Endothelial cell (in vitro differentiated cells): ENCODE measurements around the gene GPD2. TPM values are rescaled to one million over a fixed set of nuclear protein-coding genes. Genes with fewer than 3 reads are reported as not detected.

Source experiments
- DNase-seq: peaks from one replicate; pipeline ENCODE4 v3.0.0; 2021; ENCODE audit warnings: low spot score
- H3K27ac Mint-ChIP-seq: one replicate; pipeline ENCODE4 v1.8.0; 2021; ENCODE audit warnings: mixed read lengths, inconsistent platforms; ENCODE audit not compliant: unreplicated experiment
- H3K27me3 Mint-ChIP-seq: one replicate; pipeline ENCODE4 v1.8.0; 2021; ENCODE audit warnings: mild to moderate bottlenecking, moderate library complexity, mixed read lengths, inconsistent platforms; ENCODE audit not compliant: unreplicated experiment
- H3K36me3 Mint-ChIP-seq: one replicate; pipeline ENCODE4 v1.8.0; 2021; ENCODE audit warnings: mild to moderate bottlenecking, low read depth, mixed read lengths, inconsistent platforms; ENCODE audit not compliant: unreplicated experiment
- H3K4me1 Mint-ChIP-seq: one replicate; pipeline ENCODE4 v1.8.0; 2021; ENCODE audit warnings: mild to moderate bottlenecking, mixed read lengths, inconsistent platforms; ENCODE audit not compliant: unreplicated experiment
- H3K4me3 Mint-ChIP-seq: one replicate; pipeline ENCODE4 v1.8.0; 2021; ENCODE audit warnings: mild to moderate bottlenecking, mixed read lengths, inconsistent platforms; ENCODE audit not compliant: unreplicated experiment
- H3K9me3 Mint-ChIP-seq: one replicate; pipeline ENCODE4 v1.8.0; 2021; ENCODE audit warnings: mixed read lengths, inconsistent platforms; ENCODE audit not compliant: unreplicated experiment
- total RNA-seq: library from RNA; stranded (reverse); fragmentation: NEBNext Ultra II Directional; extraction: Animal tissue kit (Norgen Biotek cat#: 25700); gene quantifications from one replicate; pipeline ENCODE4 v1.2.1, GENCODE V29; 2021; ENCODE audit not compliant: unreplicated experiment
- TF ChIP-seq, protein P1 (sequence below): fragments of 200-600 bp; sonication (generic); IDR thresholded peaks from one replicate; pipeline ENCODE4 v1.5.0; 2021; ENCODE audit warnings: antibody characterized with exemption; ENCODE audit not compliant: unreplicated experiment

GPD2 gene
- total RNA-seq, 1 donor from 2014 or later, result 38.3 TPM

DNA sequence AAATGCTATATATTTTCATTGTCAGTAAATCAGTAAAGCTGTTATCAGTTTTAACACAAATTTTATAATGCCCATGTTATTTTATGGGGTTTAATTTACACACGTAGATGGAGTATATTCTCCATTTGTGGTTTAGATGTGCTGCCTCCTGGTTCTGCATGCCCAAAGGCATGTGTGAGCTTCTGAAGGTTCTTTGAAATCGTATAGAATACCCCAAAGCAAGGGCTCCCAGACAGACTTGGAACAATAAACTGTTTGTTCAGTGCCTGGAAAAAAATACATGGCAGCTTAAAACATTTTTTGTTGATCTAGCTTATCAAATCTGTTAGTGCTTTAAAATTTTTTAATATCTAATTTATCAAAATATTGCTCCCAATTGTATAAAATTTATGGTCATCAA lies 150.4 kb downstream of the GPD2 start:
- Mint-ChIP-seq H3K4me3 (no peak overlapping the region), H3K27me3 (no peaks in the 10 kb centered on the region), H3K4me1 (no peaks in the 10 kb centered on the region), H3K9me3 (no peaks in the 10 kb centered on the region), H3K27ac (no peak overlapping the region), H3K36me3 (no peaks in the 10 kb centered on the region)
- DNase-seq, result no peak
- TF ChIP-seq, protein P1, sequence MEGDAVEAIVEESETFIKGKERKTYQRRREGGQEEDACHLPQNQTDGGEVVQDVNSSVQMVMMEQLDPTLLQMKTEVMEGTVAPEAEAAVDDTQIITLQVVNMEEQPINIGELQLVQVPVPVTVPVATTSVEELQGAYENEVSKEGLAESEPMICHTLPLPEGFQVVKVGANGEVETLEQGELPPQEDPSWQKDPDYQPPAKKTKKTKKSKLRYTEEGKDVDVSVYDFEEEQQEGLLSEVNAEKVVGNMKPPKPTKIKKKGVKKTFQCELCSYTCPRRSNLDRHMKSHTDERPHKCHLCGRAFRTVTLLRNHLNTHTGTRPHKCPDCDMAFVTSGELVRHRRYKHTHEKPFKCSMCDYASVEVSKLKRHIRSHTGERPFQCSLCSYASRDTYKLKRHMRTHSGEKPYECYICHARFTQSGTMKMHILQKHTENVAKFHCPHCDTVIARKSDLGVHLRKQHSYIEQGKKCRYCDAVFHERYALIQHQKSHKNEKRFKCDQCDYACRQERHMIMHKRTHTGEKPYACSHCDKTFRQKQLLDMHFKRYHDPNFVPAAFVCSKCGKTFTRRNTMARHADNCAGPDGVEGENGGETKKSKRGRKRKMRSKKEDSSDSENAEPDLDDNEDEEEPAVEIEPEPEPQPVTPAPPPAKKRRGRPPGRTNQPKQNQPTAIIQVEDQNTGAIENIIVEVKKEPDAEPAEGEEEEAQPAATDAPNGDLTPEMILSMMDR, result no peak

DNA sequence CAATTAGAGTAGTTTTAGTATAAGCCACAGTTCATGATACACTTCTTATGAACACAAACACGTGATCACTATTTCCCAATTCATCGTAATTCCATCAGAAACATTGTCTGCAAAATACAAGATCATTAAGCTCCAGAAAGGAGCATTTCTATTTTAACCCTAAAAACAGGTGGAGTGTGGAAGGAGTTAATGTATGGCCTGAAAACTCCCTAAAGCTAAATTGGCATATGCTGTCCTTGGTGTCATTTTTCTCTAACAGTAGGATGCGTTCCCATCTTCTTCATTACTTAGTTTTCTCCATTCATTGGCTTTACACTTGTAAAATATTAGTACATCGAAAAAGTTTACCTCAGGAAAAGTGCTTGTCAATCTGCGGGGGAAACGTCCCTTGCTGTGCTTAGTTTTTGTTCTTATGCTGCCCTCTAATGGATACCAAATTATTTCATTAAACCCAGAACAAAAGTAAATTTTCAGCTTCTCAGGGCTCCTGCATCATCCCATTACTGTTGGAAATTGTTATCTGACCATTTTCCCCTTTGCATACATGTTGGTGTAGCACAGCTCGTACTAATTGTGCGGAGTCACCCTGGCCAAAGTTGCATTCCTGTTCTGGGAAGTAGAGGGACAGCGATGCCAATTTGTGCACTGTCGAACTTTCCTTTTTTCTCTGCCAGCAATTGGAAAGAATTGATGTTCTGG lies 153.4 kb downstream of the GPD2 start:
- Mint-ChIP-seq H3K4me3 (no peak overlapping the region), H3K4me1 (peaks cover 6% of the 10 kb centered on the region), H3K27me3 (no peaks in the 10 kb centered on the region), H3K36me3 (no peaks in the 10 kb centered on the region), H3K27ac (no peak overlapping the region), H3K9me3 (no peaks in the 10 kb centered on the region)
- TF ChIP-seq, protein P1, result peak; percentile 30
- no peak for DNase-seq

DNA sequence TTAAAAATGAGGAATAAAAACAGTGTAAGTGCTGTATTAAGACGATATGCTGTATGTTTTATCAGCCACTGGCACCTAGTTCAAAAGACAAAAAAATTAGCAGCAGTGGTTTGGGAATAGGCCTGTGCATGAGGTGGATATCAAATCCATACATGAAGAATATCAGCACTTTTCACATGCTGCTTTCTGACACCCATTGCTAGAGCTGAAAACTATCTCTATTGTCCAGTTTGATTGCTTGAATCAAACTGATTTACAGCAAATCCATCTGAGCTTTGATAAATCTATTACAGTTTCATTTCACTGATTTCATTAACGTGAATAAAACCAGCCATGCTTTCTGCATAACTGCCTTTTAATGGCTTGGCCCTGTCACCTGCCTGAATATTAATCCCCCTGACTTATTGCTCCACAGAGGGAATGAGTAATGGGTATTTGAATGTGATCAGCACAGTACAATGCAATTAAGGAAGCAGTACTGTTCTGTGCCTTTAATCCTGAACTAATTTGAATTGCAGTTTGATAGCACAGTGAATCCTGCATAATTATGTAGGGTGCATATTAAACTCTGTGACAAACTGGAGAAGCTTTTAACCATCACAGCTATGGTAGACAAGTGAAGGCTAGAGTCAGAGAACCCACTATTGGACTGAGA lies 154.0 kb downstream of the GPD2 start:
- TF ChIP-seq, protein P1, result no peak
- Mint-ChIP-seq H3K36me3 (no peaks in the 10 kb centered on the region), H3K27ac (no peak overlapping the region), H3K4me3 (no peak overlapping the region), H3K9me3 (no peaks in the 10 kb centered on the region), H3K27me3 (no peaks in the 10 kb centered on the region), H3K4me1 (peaks cover 6% of the 10 kb centered on the region)
- no peak for DNase-seq

DNA sequence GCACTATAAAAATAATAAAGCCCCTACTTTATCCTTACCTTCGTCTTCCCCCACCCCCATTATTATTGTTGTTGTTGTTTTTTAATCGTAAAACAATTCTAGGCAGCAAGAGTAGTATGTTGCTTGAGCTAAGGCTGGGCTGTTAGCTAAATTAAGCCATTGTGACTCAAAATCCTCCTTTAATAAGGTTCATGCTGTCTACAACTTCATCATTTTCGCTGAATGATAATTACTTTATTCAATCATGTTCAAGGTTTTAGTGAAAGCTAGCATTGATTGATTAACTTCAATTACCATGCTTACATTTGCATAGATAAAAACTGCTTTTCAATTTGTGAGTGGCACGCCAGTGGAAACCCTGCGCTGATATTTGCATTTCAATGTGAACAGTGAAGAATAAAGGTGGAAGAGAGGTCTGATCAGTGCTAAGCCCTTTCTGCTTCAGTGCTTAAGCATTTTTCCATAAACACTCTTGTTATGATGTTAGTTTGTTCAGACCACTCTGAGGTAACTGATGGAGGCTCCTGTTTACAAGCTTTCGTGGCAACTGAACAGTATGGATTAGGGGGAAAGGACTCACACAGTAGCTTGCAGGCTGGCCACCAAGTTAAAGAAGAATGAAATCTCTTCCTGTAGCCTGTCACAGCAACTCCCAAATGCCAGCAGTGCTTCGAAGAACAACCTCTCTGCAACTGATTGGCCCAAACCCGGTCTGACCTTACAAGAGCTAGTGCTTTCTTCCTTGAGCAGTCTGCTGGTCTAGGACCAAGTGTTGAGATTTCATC lies 156.8 kb downstream of the GPD2 start:
- no peak overlapping the region for H3K4me3 Mint-ChIP-seq
- no peaks in the 10 kb centered on the region for H3K9me3 Mint-ChIP-seq
- no peak overlapping the region for H3K27ac Mint-ChIP-seq
- H3K4me1 Mint-ChIP-seq, result peaks cover 6% of the 10 kb centered on the region
- TF ChIP-seq, protein P1, result no peak
- no peaks in the 10 kb centered on the region for H3K36me3 Mint-ChIP-seq
- no peak for DNase-seq
- no peaks in the 10 kb centered on the region for H3K27me3 Mint-ChIP-seq

DNA sequence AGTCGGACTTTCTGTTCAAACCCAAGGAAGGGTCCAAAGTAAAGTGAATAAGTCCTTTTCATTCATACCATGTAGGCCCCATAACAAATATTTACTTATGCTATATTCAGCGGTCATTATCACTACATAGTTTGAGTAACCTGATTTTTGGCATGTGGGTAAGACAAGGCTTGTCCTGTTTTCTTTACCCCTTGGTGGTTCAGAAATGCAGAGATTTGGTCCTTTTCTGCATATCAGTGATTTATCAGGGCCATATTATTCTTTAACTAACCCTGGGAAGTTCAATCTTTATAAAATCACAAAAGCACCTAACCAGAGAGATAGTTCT lies 157.4 kb downstream of the GPD2 start:
- H3K27me3 Mint-ChIP-seq, result no peaks in the 10 kb centered on the region
- H3K36me3 Mint-ChIP-seq, result no peaks in the 10 kb centered on the region
- no peak overlapping the region for H3K4me3 Mint-ChIP-seq
- H3K27ac Mint-ChIP-seq, result no peak overlapping the region
- no peak for DNase-seq
- peaks cover 6% of the 10 kb centered on the region for H3K4me1 Mint-ChIP-seq
- H3K9me3 Mint-ChIP-seq, result no peaks in the 10 kb centered on the region
- TF ChIP-seq, protein P1, result no peak
